ENCODE results near the gene KCTD10. TPM values are rescaled to one million over a fixed set of nuclear protein-coding genes. Genes with fewer than 3 reads are reported as not detected.

Gene KCTD10
- polyA plus RNA-seq, 3 donors: 18.1 to 21.0 (median 20.0) TPM

Other genes with a start within 250 kb of the KCTD10 start
- gene FOXN4, start 168.0 kb downstream of the KCTD10 start, polyA plus RNA-seq: not detected
- gene MYO1H, start 129.4 kb downstream of the KCTD10 start, polyA plus RNA-seq: not detected
- 10 to 100 TPM; 14.4 to 25.9 (median 18.2) TPM for gene UBE3B, start 334 bp upstream of the KCTD10 start, polyA plus RNA-seq
- gene MMAB, start 96.2 kb upstream of the KCTD10 start, polyA plus RNA-seq: 10 to 100 TPM in 2 of 3 donors, 1 to 10 TPM in 1; 5.0 to 15.6 (median 12.4) TPM
- gene MVK, start 96.5 kb upstream of the KCTD10 start, polyA plus RNA-seq: 1 to 10 TPM; 1.1 to 3.8 (median 1.6) TPM
- gene FAM222A, start 236.5 kb upstream of the KCTD10 start, polyA plus RNA-seq: under 1 TPM in 1 of 3 donors, not detected in 2; 0.09 TPM